Middle frontal gyrus (tissue), 1 donor: ENCODE results near the gene SFSWAP.
"Not testable (repeated sequence)": the region's sequence is repeated elsewhere in the genome, so short reads cannot be mapped to it uniquely, and the experiment has no call there.

Source experiments
- DNase-seq: peaks from one replicate; pipeline ENCODE4 v3.0.0-alpha.2; 2015; ENCODE audit warnings: low spot score; ENCODE audit errors: extremely low spot score

Gene SFSWAP

DNA sequence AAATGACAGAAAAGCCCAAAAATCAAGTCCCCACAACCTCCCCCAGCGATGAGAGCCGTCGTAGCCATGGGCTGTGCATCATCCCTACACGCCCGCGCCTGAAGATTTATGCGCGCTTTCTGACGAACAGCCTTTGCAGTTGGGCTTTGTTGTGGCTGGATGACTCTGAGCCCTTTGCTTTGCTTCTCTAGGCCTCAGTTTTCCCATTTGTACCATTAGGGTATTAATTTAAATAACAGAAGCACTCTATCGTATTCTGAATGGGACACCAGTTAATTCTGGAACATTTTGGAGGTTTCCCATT, 24.2 kb downstream of the SFSWAP start:
- no peak for DNase-seq

DNA sequence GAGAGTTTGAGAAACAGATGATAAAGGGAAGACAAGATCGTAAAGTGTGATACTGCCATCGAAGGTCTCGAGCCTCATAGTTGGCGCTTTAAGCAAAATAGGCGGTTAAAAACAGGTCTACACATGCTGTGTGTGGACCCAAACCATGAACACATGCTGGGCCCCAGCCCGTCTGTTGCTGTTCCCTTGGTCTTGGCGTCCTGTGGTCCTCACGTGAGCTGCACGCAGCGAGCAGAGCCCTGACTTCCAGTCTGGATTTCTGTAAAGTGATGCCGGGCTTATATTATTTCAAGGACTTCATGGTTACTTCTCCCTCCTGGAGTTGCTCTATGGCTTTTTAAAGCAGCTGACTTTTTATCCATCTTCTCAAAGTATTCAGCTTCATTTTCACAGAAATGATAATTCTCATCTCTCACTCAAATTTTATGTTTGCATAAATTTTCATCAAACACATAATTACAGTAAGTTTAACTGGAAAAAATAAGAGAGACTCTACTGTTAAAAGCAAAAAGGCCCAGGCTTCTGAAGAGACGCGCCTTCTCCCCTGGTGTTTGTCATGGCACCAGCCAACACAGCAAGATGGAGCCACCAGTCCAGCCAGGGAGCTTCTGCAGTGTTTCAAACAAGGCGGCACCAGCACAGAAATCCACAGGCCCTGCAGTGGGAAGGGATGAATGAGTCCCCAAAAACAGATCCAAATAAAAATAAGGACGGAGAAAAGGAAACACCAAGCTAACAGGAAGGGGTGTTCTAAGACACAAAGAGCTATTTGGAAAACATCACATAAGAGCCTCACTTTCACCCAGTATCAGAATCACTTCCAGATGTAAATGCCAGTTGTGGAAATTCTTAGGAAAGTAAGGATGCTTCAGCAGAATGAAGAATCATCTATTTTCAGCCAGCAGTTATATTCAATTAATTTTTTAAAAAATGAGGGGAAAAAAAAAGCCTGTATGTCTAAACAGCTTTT, 24.9 kb downstream of the SFSWAP start:
- no peak for DNase-seq

DNA sequence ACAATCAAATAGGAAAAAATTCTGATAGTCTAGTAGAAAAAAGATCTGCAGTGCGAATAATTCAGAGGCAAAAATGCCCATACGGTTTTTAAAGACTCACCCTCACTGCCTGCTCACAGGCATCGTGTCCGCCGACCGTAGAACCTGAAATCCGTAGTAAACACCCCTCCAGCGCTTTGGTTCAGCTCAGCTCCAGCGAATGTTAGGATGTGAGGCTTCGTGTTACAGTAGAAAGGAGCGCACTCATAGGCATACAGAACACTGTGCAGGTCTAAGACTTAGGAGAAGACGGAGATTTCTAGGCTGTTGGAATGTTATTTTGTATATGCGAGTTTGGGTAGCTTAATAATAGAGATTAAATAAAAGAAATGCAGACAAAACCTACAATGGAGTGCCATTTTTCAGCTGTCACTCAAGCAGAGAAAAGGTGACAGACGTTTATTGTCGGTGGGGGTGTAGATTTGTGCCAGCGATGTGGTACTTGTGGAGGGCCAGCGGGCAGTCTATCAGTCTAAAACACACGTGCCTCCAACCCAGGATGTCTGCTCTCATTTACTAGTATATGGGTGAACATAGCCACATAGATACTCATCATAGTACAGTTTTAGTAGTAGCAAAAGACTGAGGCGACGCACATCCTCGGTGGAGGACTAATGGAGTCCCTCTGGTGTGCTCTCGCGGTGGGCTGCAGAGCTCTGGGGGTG, 25.7 kb downstream of the SFSWAP start:
- no peak for DNase-seq

DNA sequence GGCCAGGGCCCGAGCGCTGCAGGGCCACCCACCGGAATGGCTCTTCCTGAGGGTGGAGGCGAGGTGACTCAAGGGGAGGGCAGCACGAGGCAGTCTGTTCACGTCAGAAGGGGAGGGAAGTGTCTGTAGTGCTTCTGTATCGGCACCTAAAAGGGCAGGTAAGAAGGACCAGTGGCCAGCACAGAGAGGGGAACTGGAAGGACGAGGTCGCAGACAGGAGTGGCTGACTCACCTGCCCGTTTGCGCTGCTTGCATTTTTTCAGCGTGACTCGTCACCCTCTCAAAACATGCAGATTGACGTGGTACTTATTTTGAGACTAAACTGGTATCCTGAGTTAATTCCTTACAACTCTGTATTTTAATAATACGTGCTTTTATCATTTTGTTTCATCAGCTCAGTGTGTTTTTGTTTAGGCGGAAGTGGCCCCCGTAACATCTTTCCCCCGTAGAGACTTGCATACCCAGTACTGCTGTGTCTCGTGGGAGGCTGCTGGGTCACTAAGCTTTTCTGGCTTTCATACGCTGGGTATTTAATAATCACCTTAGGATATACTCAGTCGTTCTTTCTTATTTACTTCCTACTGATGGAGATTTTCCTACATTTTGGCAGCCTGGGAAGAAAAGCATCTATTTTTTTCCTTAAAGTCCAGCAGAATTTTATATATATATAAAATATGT, 26.4 kb downstream of the SFSWAP start:
- no peak for DNase-seq

DNA sequence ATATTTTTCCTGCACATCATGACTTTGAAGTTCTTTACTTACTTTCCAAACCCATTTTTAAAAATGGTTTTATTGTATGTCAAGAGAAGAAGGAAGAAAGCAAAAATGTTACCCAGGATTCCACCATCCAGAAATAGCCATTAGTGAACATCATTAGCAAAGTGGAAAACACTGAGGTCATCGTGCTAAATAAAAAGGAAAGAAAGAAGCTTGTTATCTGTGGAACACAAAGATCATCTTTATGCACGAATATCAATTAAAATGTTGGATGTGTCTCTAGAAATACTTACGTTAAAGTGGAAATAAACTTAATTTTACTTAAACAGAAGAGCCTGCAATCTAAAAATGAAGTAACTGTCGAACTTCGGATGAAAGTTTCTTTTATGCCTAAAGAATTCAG, 27.3 kb downstream of the SFSWAP start:
- no peak for DNase-seq

DNA sequence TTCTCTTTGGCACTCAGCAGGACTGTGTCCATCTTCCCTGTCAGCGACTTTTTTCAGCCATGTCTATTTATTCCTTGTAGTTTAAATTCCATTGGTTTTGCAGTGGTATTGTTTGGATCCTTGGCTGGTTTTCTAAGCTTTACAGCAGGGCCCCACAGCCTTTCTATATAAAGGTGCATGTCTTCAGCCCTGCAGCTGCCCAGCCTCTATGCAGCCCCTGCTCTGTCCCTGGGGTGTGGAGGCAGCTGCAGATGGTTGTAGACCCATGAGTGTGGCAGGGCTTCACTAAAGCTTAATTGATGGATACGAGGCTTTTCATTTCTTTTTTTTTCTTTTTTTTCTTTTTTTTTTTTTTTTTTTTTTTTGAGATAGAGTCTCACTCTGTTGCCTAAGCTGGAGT, 29.7 kb downstream of the SFSWAP start:
- no peak for DNase-seq

DNA sequence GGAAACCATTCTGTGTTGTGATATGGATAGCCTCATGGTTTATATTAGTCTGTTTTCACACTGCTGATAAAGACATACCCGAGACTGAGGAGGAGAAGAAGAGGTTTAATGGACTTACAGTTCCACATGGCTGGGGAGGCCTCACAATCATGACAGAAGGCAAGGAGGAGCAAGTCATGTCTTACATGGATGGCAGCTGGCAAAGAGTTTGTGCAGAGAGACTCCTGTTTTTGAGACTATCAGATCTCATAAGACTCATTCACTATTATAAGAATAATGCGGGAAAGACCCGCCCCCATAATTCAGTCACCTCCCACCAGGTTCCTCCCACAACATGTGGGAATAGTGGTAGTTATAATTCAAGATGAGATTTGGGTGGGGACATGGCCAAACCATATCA, 31.9 kb downstream of the SFSWAP start:
- not testable (repeated sequence) for DNase-seq

DNA sequence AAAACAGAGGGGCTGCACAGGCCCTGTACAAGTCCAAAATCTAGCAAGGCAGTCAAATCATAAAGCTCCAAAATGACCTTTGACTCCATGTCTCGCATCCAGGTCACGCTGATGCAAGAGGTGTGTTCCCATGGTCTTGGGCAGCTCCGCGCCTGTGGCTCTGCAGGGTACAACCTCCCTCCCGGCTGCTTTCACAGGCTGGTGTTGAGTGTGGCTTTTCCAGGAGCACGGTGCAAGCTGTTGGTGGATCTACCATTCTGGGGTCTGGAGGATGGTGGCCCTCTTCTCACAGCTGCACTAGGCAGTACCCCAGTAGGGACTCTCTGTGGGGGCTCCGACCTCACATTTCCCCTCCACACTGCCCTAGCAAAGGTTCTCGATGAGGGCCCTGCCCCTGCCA, 32.5 kb downstream of the SFSWAP start:
- not testable (repeated sequence) for DNase-seq

DNA sequence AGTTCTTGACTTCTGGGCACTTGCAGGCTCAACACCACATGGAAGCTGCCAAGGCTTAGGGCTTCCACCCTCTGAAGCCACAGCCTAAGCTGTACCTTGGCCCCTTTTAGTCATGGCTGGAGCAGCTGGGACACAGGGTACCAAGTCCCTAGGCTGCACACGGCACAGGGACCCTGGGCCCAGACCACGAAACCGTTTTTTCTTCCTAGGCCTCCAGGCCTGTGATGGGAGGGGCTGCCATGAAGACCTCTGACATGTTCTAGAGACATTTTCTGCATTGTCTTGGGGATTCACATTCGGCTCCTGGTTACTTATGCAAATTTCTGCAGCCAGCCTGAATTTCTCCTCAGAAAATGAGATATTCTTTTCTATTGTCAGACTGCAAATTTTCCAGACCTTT, 33.0 kb downstream of the SFSWAP start:
- DNase-seq = not testable (repeated sequence)

DNA sequence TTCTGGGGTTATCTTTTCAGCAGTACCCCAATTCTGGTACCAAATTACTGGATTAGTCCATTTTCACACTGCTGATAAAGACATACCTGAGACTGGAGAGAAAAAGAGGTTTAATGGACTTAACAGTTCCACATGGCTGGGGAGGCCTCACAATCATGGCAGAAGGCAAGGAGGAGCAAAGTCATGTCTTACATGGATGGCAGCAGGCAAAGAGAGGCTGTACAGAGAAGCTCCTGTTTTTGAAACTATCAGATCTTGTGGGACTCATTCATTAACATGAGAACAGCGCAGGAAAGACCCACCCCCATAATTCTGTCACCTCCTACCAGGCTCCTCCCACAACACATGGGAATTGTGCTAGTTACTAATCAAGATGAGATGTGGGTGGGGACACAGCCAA, 33.8 kb downstream of the SFSWAP start:
- DNase-seq = not testable (repeated sequence)

DNA sequence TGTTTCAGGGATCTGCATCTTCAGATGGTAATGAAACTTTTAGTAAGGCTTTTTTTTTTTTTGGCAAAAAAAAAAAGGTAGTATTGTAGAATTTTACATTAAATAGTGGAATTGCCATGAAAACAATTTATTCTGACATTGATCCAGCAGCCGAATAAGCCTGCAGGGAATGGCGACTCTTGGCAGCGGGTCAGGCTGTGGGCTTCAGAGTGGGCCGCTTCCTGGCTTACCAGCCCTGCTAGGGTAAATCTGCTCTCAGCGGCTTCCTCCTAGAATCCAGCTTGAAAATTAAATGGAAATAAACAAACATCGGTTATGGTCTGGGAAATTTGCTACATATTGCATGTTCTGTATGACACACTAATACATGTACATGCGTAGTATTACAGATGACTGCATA, 34.8 kb downstream of the SFSWAP start:
- no peak for DNase-seq

DNA sequence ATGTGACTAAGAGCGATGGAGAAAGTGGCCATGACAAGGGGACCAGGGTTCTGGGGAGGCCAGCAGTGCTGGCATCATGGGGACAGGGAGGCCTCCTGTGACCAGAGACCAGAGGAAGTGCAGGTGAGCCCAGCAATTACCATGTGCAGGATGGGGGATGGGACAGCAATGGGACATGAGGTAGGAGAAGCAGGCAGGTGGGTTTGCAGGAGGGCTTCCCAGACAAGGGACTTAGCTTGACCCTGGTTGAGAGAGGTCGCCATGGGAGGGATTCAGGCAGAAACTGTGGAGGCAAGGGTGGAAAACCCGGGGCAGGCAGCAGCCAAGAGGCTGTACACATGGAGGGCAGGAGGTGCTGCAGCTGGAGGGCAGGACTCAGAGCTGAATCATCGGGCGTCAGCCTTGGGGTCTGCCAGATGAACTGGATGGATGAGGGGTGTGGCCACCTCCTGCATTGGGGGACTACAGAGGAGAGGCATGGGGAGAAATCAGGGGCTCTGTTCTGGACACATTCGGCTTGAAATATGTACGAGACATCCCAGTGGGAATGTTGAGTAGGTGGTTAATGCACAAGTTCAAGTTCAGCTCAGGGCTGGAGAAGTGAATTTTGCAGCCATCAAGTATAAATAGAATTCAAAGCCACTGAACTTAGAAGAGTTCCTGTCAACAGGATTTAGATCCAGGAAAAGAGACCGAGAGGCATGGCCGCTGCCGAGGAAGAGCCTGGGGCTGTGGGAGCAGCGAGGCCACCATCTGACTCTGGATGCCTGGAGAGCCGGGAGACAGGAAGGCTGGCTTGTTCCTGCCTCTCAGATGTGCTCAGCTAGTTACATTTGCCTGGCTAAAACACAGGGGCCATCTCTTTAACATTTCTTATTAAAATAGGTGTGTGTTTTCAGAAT, 36.6 kb downstream of the SFSWAP start:
- DNase-seq = no peak

DNA sequence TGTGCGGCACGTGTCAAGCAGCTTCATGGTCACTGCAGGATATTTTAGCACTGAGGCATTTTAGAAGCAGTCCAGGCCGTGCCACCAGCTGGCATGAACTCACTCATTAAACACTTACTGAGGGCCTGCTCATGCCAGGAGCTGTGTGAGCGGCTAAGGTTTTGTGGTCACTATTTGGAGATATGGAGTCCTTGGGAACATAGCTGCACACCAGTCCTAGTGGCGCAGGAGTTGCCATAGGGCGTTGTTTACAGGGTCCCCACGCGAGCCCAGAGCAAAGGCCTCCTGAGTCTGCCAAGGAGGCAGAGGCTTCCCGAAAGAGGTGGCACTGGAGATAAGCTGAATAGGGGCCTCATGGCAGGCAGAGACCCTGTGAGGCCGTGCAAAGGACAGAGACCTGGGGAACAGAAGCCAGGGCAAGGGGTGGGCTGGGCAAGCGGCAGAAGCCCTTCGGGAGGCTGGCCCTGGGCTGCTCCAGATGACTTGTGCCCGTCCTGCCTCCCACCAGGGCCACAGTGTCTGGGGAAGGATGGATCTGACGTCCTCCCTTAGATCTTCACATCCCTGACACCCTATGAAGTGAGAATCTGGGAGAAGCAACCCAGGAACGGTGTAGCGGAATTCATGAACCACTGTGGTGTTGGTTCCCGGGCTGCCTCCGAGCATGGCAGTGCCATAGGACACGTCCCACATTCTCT, 38.9 kb downstream of the SFSWAP start:
- DNase-seq = no peak

DNA sequence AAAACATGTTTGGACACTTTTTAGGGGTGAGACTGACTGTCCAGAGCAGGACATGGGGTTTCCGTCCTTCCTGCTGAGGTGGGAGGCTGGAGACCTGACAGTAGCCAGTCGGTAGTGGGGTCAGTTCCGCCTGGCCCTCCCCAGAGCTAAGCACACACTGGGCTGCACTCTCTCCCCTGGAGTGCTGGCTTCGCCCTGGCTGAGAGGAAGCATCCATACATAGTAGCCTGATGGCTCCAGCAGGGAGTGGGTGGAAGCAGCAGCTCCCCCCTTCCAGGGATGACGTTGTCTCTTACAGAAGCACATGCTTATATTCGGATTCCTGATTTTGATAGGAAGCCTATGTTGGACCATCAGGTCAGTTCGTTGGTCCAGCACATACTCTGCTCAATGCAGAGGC, 40.4 kb downstream of the SFSWAP start:
- no peak for DNase-seq

DNA sequence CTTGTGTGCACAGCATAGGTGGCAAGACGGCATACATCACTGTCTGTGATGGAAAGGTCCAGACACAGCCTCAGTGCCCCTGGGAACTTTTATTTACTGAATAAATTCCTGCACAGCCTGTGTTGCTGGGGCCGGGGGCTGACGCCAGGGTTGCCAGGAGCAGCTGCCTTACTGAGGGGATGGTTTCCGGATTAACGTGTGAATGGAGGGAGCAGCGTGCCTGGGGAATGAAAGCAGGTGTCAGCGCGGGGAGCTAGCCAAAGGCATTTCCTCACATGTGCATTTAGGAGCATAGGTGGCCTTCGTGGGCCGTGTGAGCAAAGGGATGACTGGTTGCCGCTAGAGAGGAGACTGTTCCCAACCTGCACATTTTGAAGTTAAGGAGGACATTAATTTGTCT, 41.6 kb downstream of the SFSWAP start:
- no peak for DNase-seq

DNA sequence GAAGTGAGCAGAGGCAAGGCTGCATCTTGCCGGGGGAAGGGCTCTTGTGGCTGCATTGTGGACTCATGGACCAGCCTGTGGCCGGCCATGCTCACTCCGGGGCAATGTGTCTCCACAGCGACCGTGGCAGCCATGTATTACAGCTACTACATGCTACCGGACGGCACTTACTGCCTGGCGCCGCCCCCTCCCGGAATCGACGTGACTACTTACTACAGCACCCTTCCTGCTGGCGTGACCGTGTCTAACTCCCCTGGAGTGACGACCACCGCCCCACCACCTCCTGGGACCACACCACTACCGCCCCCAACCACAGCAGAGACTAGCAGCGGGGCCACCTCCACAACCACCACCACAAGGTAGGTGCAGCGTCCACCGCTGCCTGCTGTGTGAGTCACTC, 42.1 kb downstream of the SFSWAP start:
- DNase-seq = no peak

DNA sequence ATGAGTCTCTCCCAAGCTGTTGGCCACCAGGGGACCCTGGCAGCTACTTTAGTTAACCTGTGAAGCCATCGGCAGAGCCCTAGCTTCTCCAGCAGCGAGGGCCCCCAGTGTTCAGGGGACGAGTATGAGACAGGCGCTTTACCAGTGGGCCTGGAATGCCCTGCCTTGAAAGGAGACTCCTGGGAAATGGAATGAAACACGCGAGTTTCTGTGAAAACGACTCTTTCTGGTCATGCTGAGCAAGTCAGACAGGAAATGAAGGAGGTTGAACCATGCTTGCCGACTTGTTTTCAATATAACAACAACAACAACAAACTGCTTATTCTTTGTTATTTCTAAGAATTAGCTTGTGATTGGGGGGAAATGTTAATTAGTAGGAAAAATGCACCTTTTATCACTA, 42.9 kb downstream of the SFSWAP start:
- no peak for DNase-seq

DNA sequence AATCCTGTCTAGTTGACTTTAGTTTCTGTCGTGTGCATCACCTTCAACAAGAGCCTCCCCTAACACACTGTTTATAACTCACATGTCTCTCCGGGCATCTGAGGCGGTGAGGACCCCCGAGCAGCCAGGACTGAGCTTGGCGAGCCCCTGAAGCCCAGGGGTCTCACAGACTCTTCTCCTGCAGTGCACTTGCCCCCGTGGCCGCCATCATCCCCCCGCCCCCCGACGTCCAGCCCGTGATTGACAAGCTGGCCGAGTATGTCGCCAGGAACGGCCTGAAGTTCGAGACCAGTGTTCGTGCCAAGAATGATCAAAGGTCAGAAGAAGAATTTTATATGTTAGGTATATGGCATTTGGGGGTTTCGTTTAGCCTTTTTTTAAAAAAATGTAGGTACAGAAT, 43.3 kb downstream of the SFSWAP start:
- no peak for DNase-seq

DNA sequence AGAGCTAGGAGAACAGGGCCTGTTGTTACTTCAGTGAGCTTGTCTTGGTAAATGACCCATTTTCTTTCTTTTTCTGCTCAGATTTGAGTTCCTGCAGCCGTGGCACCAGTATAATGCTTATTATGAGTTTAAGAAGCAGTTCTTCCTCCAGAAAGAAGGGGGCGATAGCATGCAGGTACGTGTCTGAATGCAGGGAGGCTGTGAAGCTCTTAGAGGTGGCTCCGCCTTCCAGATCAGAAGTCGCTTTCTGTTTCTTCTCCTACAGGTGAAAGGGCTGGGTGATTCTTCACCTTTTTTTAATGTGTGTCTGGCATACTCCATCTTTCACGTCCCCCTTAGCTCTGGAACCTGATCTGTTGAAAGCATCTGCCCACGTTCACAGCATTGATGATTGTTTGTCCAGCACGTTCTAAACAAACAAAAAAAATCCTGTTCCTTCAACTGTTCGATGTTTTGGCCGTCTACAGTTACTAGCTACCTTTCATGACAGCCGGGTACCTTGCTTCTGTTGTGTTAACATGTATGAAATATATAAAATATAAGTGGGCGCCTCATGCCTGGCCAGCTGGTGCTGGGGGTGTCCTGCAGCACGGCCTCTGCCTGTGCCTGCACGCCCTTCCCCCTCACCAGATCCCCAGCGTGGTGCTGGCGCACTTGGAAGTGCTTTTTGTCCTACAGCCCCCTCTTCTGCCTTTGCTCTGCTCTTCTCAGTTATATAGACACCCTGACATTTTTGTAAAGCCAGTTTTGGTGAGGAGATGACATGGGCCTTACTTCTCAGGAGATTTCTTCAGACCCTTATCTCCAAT, 44.6 kb downstream of the SFSWAP start:
- no peak for DNase-seq

DNA sequence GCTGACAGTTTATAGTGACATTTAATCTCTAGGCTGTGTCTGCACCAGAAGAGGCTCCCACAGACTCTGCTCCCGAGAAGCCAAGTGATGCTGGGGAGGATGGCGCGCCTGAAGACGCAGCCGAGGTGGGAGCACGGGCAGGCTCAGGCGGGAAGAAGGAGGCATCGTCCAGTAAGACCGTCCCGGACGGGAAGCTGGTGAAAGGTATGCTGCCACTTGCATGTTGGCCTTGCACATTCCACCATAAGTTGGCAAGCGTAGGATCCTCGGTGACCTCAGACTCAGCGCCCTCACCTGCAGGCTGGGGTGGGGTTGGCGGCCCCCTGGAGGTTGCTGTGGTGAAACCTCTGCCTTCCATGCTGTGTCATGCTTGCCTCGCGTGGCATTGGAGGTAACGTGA, 45.6 kb downstream of the SFSWAP start:
- DNase-seq = no peak
